ENCODE data around the gene HIPK4.
"Not testable (repeated sequence)": the region's sequence is repeated elsewhere in the genome, so short reads cannot be mapped to it uniquely, and the experiment has no call there.

HIPK4 gene

GRCh38 chr19:40415768-40416167, 25.8 kb upstream of the HIPK4 start:
- no peak for DNase-seq

GRCh38 chr19:40414542-40415535, 24.9 kb upstream of the HIPK4 start:
- DNase-seq = no peak

GRCh38 chr19:40413291-40413845, 23.4 kb upstream of the HIPK4 start, which contains the start of gene PRX:
TSS of gene PRX (minus strand) at chr19:40413378. CDS start at chr19:40407932, 5,446 bp downstream.
- no peak for DNase-seq

GRCh38 chr19:40412866-40413265, 22.9 kb upstream of the HIPK4 start:
- DNase-seq = no peak

GRCh38 chr19:40411958-40412499, 22.0 kb upstream of the HIPK4 start:
- no peak for DNase-seq

- DNase-seq = no peak
These were observed 21.3 kb upstream of the HIPK4 start for GRCh38 chr19:40411125-40411842.

GRCh38 chr19:40410030-40410389, 20.0 kb upstream of the HIPK4 start:
- no peak for DNase-seq

- not testable (repeated sequence) for DNase-seq
These were observed 18.6 kb upstream of the HIPK4 start for GRCh38 chr19:40408598-40408925.

- DNase-seq = no peak
These were observed 18.0 kb upstream of the HIPK4 start for GRCh38 chr19:40407714-40408597.

- peak; percentile 69 for DNase-seq
These were observed 13.4 kb upstream of the HIPK4 start for GRCh38 chr19:40403262-40403984.

- no peak for DNase-seq
These were observed 10.6 kb upstream of the HIPK4 start for GRCh38 chr19:40400559-40400958.

GRCh38 chr19:40398417-40399131, 8.6 kb upstream of the HIPK4 start:
- DNase-seq = peak; percentile 72

GRCh38 chr19:40397568-40397906, 7.6 kb upstream of the HIPK4 start:
- DNase-seq = no peak

- DNase-seq = no peak
These were observed 7.0 kb upstream of the HIPK4 start for GRCh38 chr19:40396886-40397567.

GRCh38 chr19:40395956-40396355, 6.0 kb upstream of the HIPK4 start:
- no peak for DNase-seq

- no peak for DNase-seq
These were observed 4.8 kb upstream of the HIPK4 start for GRCh38 chr19:40394816-40395210.

- DNase-seq = no peak
These were observed 4.2 kb upstream of the HIPK4 start for GRCh38 chr19:40393894-40394815.

GRCh38 chr19:40392894-40393517, 3.0 kb upstream of the HIPK4 start:
- DNase-seq = no peak

- DNase-seq = no peak
These were observed 2.1 kb upstream of the HIPK4 start for GRCh38 chr19:40392123-40392522.
